OCI-LY7 (cell line): Measurements from ENCODE around the gene CAPZB. TPM values are rescaled to one million over a fixed set of nuclear protein-coding genes. Genes with fewer than 3 reads are reported as not detected.

ENCODE experiments used
- BruUV-seq: library from RNA; stranded (reverse); fragments of 400-500 nt; replicated peaks from 2 replicates; lab custom pipeline; 2021; lab: Mats Ljungman, UMichigan
- CTCF ChIA-PET: fragments of 300-600 bp; sonication (Branson Sonifier 250); formaldehyde crosslinking; loops from one replicate; lab custom pipeline; 2022; ENCODE audit warnings: antibody characterized with exemption; ENCODE audit not compliant: unreplicated experiment; lab: Charles Lee
- POLR2A ChIA-PET: fragments of 300-600 bp; sonication (Branson Sonifier 250); formaldehyde crosslinking; loops from one replicate; lab custom pipeline; 2022; ENCODE audit warnings: antibody characterized with exemption; lab: Charles Lee
- DNase-seq: peaks from one replicate; pipeline ENCODE4 v3.0.0-alpha.2; 2015; ENCODE audit warnings: low spot score
- H2AFZ ChIP-seq: fragments of 200-600 bp; sonication (generic), shearing (Covaris generic); 2 replicates; pipeline ENCODE4 v1.6.1; 2014; ENCODE audit warnings: mild to moderate bottlenecking, antibody characterized with exemption, low read length, moderate library complexity
- H3K27ac ChIP-seq: fragments of 200-600 bp; sonication (generic); 2 replicates; pipeline ENCODE4 v1.5.1; 2014; ENCODE audit warnings: mixed run types, low read depth, mild to moderate bottlenecking, moderate library complexity, low read length, inconsistent platforms; ENCODE audit not compliant: poor library complexity, severe bottlenecking
- H3K36me3 ChIP-seq: fragments of 200-600 bp; sonication (generic); 2 replicates; pipeline ENCODE4 v1.6.1; 2014; ENCODE audit warnings: mild to moderate bottlenecking, antibody characterized with exemption, low read length, moderate library complexity, mixed read lengths; ENCODE audit not compliant: insufficient read depth
- H3K4me1 ChIP-seq: fragments of 200-600 bp; sonication (generic); 2 replicates; pipeline ENCODE4 v1.5.1; 2014; ENCODE audit warnings: mild to moderate bottlenecking, low read length; ENCODE audit not compliant: insufficient read depth, poor library complexity, severe bottlenecking
- H3K4me2 ChIP-seq: fragments of 200-600 bp; sonication (generic); 2 replicates; pipeline ENCODE4 v1.6.1; 2014; ENCODE audit warnings: mild to moderate bottlenecking, low read length
- H3K4me3 ChIP-seq: fragments of 200-600 bp; sonication (generic); 2 replicates; pipeline ENCODE4 v1.5.1; 2014; ENCODE audit warnings: mild to moderate bottlenecking, low read depth, low read length; ENCODE audit not compliant: poor library complexity, severe bottlenecking
- H3K79me2 ChIP-seq: fragments of 200-600 bp; sonication (generic); 2 replicates; pipeline ENCODE4 v1.6.1; 2016; ENCODE audit warnings: low read depth, mild to moderate bottlenecking, low read length, moderate library complexity, mixed read lengths; ENCODE audit not compliant: insufficient read depth
- H3K9me2 ChIP-seq: fragments of 200-600 bp; sonication (generic); 2 replicates; pipeline ENCODE4 v1.6.1; 2016; ENCODE audit warnings: mild to moderate bottlenecking, low read length, mixed read lengths; ENCODE audit not compliant: insufficient read depth
- H3K9me3 ChIP-seq: fragments of 200-600 bp; sonication (generic); 2 replicates; pipeline ENCODE4 v1.6.1; 2014; ENCODE audit warnings: mild to moderate bottlenecking, mixed run types, low read length, mixed read lengths
- H4K20me1 ChIP-seq: fragments of 200-600 bp; sonication (generic); 2 replicates; pipeline ENCODE4 v1.6.1; 2014; ENCODE audit warnings: mild to moderate bottlenecking, antibody characterized with exemption, low read length, moderate library complexity, mixed read lengths; ENCODE audit not compliant: insufficient read depth
- CTCF ChIP-seq: fragments of 200-600 bp; sonication (generic); conservative IDR thresholded peaks from 2 replicates; pipeline ENCODE4 v1.5.1; 2014; ENCODE audit warnings: mild to moderate bottlenecking, antibody characterized with exemption, low read length, moderate library complexity, mixed read lengths
- EZH2phosphoT487 ChIP-seq: fragments of 200-600 bp; sonication (generic); IDR thresholded peaks from 2 replicates; pipeline ENCODE4 v1.6.1; 2018; ENCODE audit warnings: low read depth, borderline replicate concordance, mild to moderate bottlenecking, mixed run types, antibody characterized with exemption, low read length, moderate library complexity, mixed read lengths
- intact Hi-C: fragments of 100-400 bp; cut with micrococcal nuclease; formaldehyde crosslinking; loops from one replicate; pipeline ENCODE4 v1.10.0; 2022; ENCODE audit not compliant: unreplicated experiment
- total RNA-seq, 2 experiments: library from RNA; depleted of rRNA in 1 of 2; stranded (reverse); fragments of >200 nt in 1 of 2; shearing (Covaris generic) in 1 of 2; gene quantifications; 2 replicates each; pipeline ENCODE4 v1.2.3, GENCODE V29; 2014 to 2022

The CAPZB gene
- total RNA-seq, 2 experiments from 2014 or later: 61.3 to 187 TPM

DNA sequence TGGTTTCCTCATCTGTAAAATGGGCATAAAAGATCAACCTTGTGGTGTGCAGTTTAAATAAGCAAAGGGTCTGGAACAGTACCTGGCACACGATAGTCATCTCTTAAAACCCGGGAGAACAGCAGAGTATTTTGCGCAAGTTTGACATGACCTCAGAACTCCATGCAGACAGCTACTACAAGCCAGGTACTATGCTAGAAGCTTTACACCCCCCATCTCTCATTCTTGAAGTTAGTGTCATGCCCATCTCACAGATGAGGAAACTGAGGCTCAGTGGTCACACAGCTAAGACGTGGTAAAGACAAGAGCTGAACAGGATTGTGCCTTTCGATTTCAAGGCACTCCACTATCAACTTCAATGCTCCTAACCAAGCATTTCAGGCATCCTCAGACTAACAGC lies 78.7 kb downstream of the CAPZB start:
- no peak overlapping the region for H3K27ac ChIP-seq
- BruUV-seq: no TSS peak
- DNase-seq: no peak
- no peaks in the 10 kb centered on the region for H3K9me3 ChIP-seq
- no peak overlapping the region for H2AFZ ChIP-seq
- no peaks in the 10 kb centered on the region; the same call in 1 of the 2 replicates for H3K36me3 ChIP-seq
- intact Hi-C loops: no loop called here
- H4K20me1 ChIP-seq: 0 out of 2 replicates have a peak, but pooled peaks cover 6% of the 10 kb centered on the region
- H3K4me1 ChIP-seq: peaks cover 6% of the 10 kb centered on the region
- no peaks in the 10 kb centered on the region for H3K79me2 ChIP-seq
- H3K9me2 ChIP-seq: no peaks in the 10 kb centered on the region
- H3K4me3 ChIP-seq: no peak overlapping the region
- no peak for TF ChIP-seq CTCF
- no peak for TF ChIP-seq EZH2phosphoT487
- ChIA-PET POLR2A (no interaction called here), CTCF (no interaction called here)
- no peak overlapping the region for H3K4me2 ChIP-seq

DNA sequence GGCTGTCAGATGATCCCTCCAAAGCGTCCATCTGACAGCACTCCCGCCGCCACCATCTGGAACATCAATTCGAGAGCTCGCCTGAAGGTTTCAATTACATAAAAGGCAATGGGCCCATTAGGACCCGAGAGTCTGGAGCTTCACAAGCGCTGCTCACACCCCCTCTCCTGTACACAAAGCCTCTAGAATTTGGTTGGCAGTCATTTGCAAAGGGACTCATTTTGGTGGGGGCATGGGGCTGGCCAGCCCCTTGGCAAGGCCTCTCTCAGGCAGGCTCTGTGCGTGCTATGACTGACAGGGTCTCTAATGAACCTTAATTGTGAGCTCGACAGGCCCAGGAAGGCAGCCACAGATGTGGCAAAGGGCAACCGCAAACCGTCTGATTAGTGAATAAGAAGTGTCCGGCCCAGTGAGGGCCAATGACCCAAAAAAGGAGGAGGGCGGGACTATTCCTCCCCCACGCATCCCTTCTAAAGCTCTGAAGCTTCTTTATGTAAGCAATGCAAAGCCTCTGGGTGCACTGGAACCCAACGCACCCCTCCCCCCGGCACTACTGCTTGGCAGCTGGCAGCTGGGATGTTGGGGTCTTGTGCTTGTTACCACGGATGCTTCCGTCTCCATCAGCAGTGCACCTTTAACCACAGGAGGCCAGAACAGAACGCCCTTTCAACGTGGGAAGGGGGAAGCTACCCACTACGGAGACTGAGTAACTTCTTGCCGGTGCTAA lies 79.4 kb downstream of the CAPZB start:
- CTCF ChIA-PET: no interaction called here
- no TSS peak for BruUV-seq
- Histone ChIP-seq H4K20me1 (0 out of 2 replicates have a peak, but pooled peaks cover 6% of the 10 kb centered on the region), H3K4me1 (no peaks in the 10 kb centered on the region), H3K27ac (no peak overlapping the region), H3K4me2 (no peak overlapping the region), H2AFZ (no peak overlapping the region), H3K9me2 (no peaks in the 10 kb centered on the region), H3K4me3 (no peak overlapping the region), H3K36me3 (no peaks in the 10 kb centered on the region; the same call in 1 of the 2 replicates), H3K9me3 (no peaks in the 10 kb centered on the region), H3K79me2 (no peaks in the 10 kb centered on the region)
- no peak for TF ChIP-seq CTCF
- no peak for TF ChIP-seq EZH2phosphoT487
- POLR2A ChIA-PET: no interaction called here
- DNase-seq: no peak
- intact Hi-C loops: no loop called here

DNA sequence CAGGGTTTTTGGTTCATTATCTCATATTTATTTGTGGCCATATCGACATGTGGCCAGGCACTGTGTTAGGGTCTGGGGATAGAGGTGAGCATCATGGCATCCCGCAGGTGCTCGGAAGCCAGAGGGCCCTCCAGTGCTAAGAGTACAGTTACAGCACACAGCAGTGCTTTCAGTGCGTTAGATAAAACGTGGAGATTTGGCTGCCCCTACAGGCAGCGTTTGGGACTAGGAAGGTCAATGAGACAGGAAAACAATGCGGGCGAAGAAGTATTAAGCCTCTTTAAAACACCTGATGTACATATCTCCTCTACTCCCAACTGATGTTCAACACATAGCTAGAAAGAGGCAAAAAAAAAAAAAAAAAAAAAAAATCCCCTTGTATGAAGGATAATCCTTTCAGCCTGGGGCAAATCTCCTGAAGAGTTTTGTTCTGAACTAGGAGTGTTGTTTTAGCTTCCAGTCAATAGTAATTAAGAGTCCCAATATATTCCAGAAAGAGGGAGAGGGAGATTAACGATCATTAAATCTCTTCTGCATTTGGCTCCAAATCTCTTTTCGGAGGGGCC lies 80.1 kb downstream of the CAPZB start:
- H2AFZ ChIP-seq: no peak overlapping the region
- H3K4me1 ChIP-seq: no peaks in the 10 kb centered on the region
- TF ChIP-seq CTCF: no peak
- no peak for TF ChIP-seq EZH2phosphoT487
- ChIA-PET POLR2A (no interaction called here), CTCF (no interaction called here)
- 0 out of 2 replicates have a peak, but pooled peaks cover 6% of the 10 kb centered on the region for H4K20me1 ChIP-seq
- intact Hi-C loops: no loop called here
- H3K9me2 ChIP-seq: no peaks in the 10 kb centered on the region
- no peaks in the 10 kb centered on the region for H3K9me3 ChIP-seq
- H3K4me3 ChIP-seq: no peak overlapping the region
- no TSS peak for BruUV-seq
- H3K79me2 ChIP-seq: no peaks in the 10 kb centered on the region
- H3K27ac ChIP-seq: no peak overlapping the region
- DNase-seq: no peak
- no peak overlapping the region for H3K4me2 ChIP-seq
- H3K36me3 ChIP-seq: no peaks in the 10 kb centered on the region; the same call in 1 of the 2 replicates
